MCF 10A (cell line): Measurements from ENCODE around the gene MIP. TPM values are rescaled to one million over a fixed set of nuclear protein-coding genes. Genes with fewer than 3 reads are reported as not detected.
A peak's percentile ranks its signal among the peaks of the same experiment; 100 is the strongest.

Experiments
- BruUV-seq: library from RNA; stranded (reverse); fragments of 400-500 nt; replicated peaks from 2 replicates; lab custom pipeline; 2021; lab: Mats Ljungman, UMichigan
- CTCF ChIA-PET: fragments of 300-600 bp; sonication (Branson Sonifier 250); formaldehyde crosslinking; extraction: SDS; loops from one replicate; lab custom pipeline; 2021; ENCODE audit warnings: antibody characterized with exemption, inconsistent platforms; lab: Yijun Ruan, JAX
- POLR2A ChIA-PET: fragments of 300-600, 350-650 bp; sonication (Branson Sonifier 250); formaldehyde crosslinking; extraction: SDS; loops from one replicate; lab custom pipeline; 2020; ENCODE audit warnings: antibody characterized with exemption, inconsistent platforms; lab: Yijun Ruan, JAX
- DNase-seq: peaks from one replicate; pipeline ENCODE4 v3.0.0-alpha.2; 2018; ENCODE audit not compliant: unreplicated experiment
- H3K27ac Mint-ChIP-seq: one replicate; pipeline ENCODE4 v1.8.0; 2022; ENCODE audit warnings: mild to moderate bottlenecking, low read depth, mixed read lengths; ENCODE audit not compliant: unreplicated experiment
- H3K27me3 Mint-ChIP-seq: one replicate; pipeline ENCODE4 v1.8.0; 2022; ENCODE audit warnings: mixed read lengths; ENCODE audit not compliant: insufficient read depth, unreplicated experiment
- H3K36me3 Mint-ChIP-seq: one replicate; pipeline ENCODE4 v1.8.0; 2022; ENCODE audit warnings: mild to moderate bottlenecking, moderate library complexity, mixed read lengths; ENCODE audit not compliant: insufficient read depth, unreplicated experiment
- H3K4me1 Mint-ChIP-seq: one replicate; pipeline ENCODE4 v1.8.0; 2022; ENCODE audit warnings: mixed read lengths; ENCODE audit not compliant: insufficient read depth, unreplicated experiment
- H3K4me3 Mint-ChIP-seq: one replicate; pipeline ENCODE4 v1.8.0; 2022; ENCODE audit warnings: mild to moderate bottlenecking, moderate library complexity, mixed read lengths; ENCODE audit not compliant: unreplicated experiment
- H3K9me3 Mint-ChIP-seq: one replicate; pipeline ENCODE4 v1.8.0; 2022; ENCODE audit warnings: mixed read lengths; ENCODE audit not compliant: unreplicated experiment
- intact Hi-C: fragments of 100-400 bp; cut with micrococcal nuclease; formaldehyde crosslinking; loops from 2 replicates; pipeline ENCODE4 v1.14.1; 2022
- total RNA-seq: library from RNA; stranded (reverse); gene quantifications from 2 replicates; pipeline ENCODE4 v1.2.3, GENCODE V29; 2022
- TF ChIP-seq, protein P1 (sequence below): fragments of 200-600 bp; IDR thresholded peaks from one replicate; pipeline ENCODE4 v1.8.0; 2022; ENCODE audit warnings: antibody characterized with exemption, mild to moderate bottlenecking; ENCODE audit not compliant: unreplicated experiment

MIP gene
- total RNA-seq, 1 experiment from 2014 or later, result not detected

DNA sequence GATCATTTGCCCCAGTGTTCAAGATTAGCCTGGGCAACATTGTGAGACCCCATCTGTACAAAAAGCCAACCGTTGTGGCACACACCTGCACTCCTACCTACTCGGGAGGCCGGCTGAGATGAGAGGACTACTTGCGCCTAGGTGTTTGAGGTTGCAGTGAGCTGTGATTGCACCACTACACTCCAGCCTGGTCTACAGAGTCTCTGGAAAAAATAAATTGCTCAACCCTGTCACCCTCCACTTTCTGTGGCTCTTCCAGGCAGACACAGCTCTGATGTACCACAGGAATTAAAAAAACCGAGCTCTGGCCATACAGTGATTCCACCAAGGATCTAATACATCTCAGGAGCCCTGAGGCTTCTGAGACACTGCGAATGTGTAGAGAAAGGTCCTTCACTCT, 19.6 kb downstream of the MIP start:
- H3K4me3 Mint-ChIP-seq, result no peak overlapping the region
- H3K27ac Mint-ChIP-seq, result no peak overlapping the region
- no peaks in the 10 kb centered on the region for H3K4me1 Mint-ChIP-seq
- ChIA-PET POLR2A (no interaction called here), CTCF (interaction anchor here (1.1 to 1.2 kb wide), 2 partner anchors 13 to 29 kb away, joined by 3 read pairs; no protein-coding TSS in a partner anchor)
- no peak for DNase-seq
- TF ChIP-seq, protein P1, sequence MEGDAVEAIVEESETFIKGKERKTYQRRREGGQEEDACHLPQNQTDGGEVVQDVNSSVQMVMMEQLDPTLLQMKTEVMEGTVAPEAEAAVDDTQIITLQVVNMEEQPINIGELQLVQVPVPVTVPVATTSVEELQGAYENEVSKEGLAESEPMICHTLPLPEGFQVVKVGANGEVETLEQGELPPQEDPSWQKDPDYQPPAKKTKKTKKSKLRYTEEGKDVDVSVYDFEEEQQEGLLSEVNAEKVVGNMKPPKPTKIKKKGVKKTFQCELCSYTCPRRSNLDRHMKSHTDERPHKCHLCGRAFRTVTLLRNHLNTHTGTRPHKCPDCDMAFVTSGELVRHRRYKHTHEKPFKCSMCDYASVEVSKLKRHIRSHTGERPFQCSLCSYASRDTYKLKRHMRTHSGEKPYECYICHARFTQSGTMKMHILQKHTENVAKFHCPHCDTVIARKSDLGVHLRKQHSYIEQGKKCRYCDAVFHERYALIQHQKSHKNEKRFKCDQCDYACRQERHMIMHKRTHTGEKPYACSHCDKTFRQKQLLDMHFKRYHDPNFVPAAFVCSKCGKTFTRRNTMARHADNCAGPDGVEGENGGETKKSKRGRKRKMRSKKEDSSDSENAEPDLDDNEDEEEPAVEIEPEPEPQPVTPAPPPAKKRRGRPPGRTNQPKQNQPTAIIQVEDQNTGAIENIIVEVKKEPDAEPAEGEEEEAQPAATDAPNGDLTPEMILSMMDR, result no peak
- peaks cover 3% of the 10 kb centered on the region for H3K36me3 Mint-ChIP-seq
- H3K9me3 Mint-ChIP-seq, result no peaks in the 10 kb centered on the region
- no TSS peak for BruUV-seq
- no peaks in the 10 kb centered on the region for H3K27me3 Mint-ChIP-seq
- intact Hi-C loops, result no loop called here

DNA sequence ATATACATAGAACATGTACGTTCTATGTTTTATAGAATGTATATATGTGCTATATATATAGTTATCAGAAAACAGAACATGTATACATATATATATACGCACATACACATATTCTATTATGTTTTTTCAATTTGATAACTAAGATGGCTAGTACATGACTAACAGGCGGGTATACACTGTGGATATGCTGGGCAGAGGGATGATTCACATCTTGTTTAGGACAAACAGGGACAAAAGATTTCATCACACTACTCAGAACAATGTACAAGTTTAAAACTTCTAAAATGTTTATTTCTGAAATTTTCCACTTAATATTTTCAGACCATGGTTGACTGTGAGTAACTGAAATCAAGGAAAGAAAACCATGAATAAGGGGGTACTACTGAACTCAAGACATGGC, 22.6 kb downstream of the MIP start:
- intact Hi-C loops, result no loop called here
- no TSS peak for BruUV-seq
- no peak overlapping the region for H3K4me3 Mint-ChIP-seq
- CTCF ChIA-PET, result interaction anchor here (0.7 kb wide), 1 partner anchor 72 kb away, joined by 3 read pairs; the partner anchor contains the start of gene STAT2
- peaks cover 19% of the 10 kb centered on the region for H3K36me3 Mint-ChIP-seq
- TF ChIP-seq, protein P1, result no peak
- peak; percentile 15 for DNase-seq
- H3K9me3 Mint-ChIP-seq, result no peaks in the 10 kb centered on the region
- no peaks in the 10 kb centered on the region for H3K4me1 Mint-ChIP-seq
- H3K27me3 Mint-ChIP-seq, result no peaks in the 10 kb centered on the region
- no peak overlapping the region for H3K27ac Mint-ChIP-seq
- POLR2A ChIA-PET, result interaction anchor here (1.2 kb wide), 1 partner anchor 72 kb away, joined by 4 read pairs; the partner anchor contains the start of gene STAT2

DNA sequence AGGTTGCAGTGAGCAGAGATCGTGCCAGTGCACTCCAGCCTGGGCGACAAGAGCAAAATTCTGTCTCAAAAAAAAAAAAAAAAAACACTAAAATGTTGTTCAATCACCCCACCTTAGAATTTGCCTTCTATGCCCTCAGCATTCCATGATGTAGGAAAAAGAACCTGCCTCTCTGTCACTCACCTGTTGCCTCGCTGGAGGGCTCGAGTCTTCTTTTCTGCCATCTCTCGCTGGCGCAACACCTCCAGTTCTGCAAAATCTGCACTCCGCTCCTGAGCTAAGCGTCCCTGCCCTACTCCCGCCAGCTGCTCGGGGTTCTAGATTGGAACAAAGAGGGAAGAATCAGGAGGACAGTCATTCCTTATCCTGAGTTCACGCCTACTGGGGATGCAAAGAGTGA, 23.2 kb downstream of the MIP start:
- CTCF ChIA-PET, result no interaction called here
- TF ChIP-seq, protein P1, result no peak
- Mint-ChIP-seq H3K9me3 (no peaks in the 10 kb centered on the region), H3K4me1 (no peaks in the 10 kb centered on the region), H3K27me3 (no peaks in the 10 kb centered on the region), H3K4me3 (no peak overlapping the region), H3K27ac (no peak overlapping the region), H3K36me3 (peaks cover 19% of the 10 kb centered on the region)
- POLR2A ChIA-PET, result no interaction called here
- no TSS peak for BruUV-seq
- intact Hi-C loops, result no loop called here
- no peak for DNase-seq

DNA sequence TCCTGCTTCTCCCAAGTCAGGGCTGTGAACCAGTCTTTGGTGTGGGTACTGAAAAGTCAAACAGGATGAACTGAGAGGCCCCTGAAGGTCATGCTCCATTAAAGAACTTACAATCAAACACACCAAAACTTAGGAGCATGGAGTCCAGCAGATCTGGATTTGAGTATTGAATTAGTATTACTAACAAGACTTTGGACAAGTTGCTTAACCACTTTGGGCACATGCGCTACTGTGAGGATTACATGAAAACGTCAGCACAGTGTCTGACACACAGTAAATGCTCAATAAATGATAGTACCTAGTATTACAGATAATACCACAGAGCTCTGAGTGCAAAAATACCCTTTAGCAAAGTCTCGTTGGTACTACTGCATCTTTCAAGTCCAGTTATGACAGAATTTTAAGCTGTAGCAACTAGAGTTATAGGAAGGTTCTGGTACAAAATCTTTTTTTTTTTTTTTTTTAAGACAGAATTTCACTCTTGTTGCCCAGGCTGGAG, 28.5 kb downstream of the MIP start:
- no peaks in the 10 kb centered on the region for H3K4me1 Mint-ChIP-seq
- peaks cover 26% of the 10 kb centered on the region for H3K36me3 Mint-ChIP-seq
- no TSS peak for BruUV-seq
- intact Hi-C loops, result no loop called here
- H3K27ac Mint-ChIP-seq, result no peak overlapping the region
- no peaks in the 10 kb centered on the region for H3K27me3 Mint-ChIP-seq
- TF ChIP-seq, protein P1, result no peak
- no peak for DNase-seq
- POLR2A ChIA-PET, result no interaction called here
- CTCF ChIA-PET, result interaction anchor here (0.5 kb wide), 1 partner anchor 602 kb away, joined by 3 read pairs; no protein-coding TSS in a partner anchor
- no peaks in the 10 kb centered on the region for H3K9me3 Mint-ChIP-seq
- H3K4me3 Mint-ChIP-seq, result no peak overlapping the region
